CD4-positive, alpha-beta T cell treated with Interferon gamma for 1 hour (primary cell): ENCODE results near the gene TDRD3.

ENCODE experiments used
- DNase-seq: peaks from one replicate; pipeline ENCODE4 v3.0.0-alpha.2; 2020

The TDRD3 gene

GRCh38 chr13:60583196-60583888 is 186.3 kb downstream of the TDRD3 start:
- no peak for DNase-seq

- DNase-seq = no peak
These were observed 187.1 kb downstream of the TDRD3 start for GRCh38 chr13:60583911-60584753.

- no peak for DNase-seq
These were observed 188.0 kb downstream of the TDRD3 start for GRCh38 chr13:60584976-60585375.

GRCh38 chr13:60590800-60591747 is 194.1 kb downstream of the TDRD3 start:
- no peak for DNase-seq

- DNase-seq = no peak
These were observed 206.0 kb downstream of the TDRD3 start for GRCh38 chr13:60603049-60603448.

GRCh38 chr13:60604058-60604457 is 207.0 kb downstream of the TDRD3 start:
- DNase-seq = no peak

- DNase-seq = no peak
These were observed 211.9 kb downstream of the TDRD3 start for GRCh38 chr13:60608954-60609353.

GRCh38 chr13:60611523-60611922 is 214.5 kb downstream of the TDRD3 start:
- DNase-seq = no peak

- DNase-seq = no peak
These were observed 215.6 kb downstream of the TDRD3 start for GRCh38 chr13:60612593-60612992.

GRCh38 chr13:60613080-60613479 is 216.1 kb downstream of the TDRD3 start:
- DNase-seq = no peak

GRCh38 chr13:60617991-60618733 is 221.1 kb downstream of the TDRD3 start:
- no peak for DNase-seq

GRCh38 chr13:60619461-60619860 is 222.4 kb downstream of the TDRD3 start:
- DNase-seq = no peak

GRCh38 chr13:60620611-60621395 is 223.8 kb downstream of the TDRD3 start:
- DNase-seq = no peak

- DNase-seq = no peak
These were observed 226.1 kb downstream of the TDRD3 start for GRCh38 chr13:60623151-60623550.
